RWPE1 (cell line): ENCODE results near the gene CD53.

ENCODE experiments used
- CTCF ChIA-PET: fragments of 350-600 bp; sonication (Branson Sonifier 250); formaldehyde crosslinking; extraction: SDS; loops from one replicate; lab custom pipeline; 2021; lab: Yijun Ruan, JAX
- POLR2A ChIA-PET: fragments of 400-600 bp; formaldehyde crosslinking; extraction: SDS; loops from one replicate; lab custom pipeline; 2020; ENCODE audit warnings: antibody characterized with exemption; ENCODE audit not compliant: low non-redundant PET; lab: Yijun Ruan, JAX
- DNase-seq: peaks from one replicate; pipeline ENCODE4 v3.0.0; 2012; ENCODE audit warnings: low spot score
- H3K27ac ChIP-seq: fragments of 450-650 bp; 2 replicates; pipeline ENCODE4 v1.5.1; 2017
- CTCF ChIP-seq: fragments of 450-650 bp; conservative IDR thresholded peaks from 2 replicates; pipeline ENCODE4 v1.5.1; 2017; ENCODE audit warnings: low read depth, mild to moderate bottlenecking

The CD53 gene

DNA sequence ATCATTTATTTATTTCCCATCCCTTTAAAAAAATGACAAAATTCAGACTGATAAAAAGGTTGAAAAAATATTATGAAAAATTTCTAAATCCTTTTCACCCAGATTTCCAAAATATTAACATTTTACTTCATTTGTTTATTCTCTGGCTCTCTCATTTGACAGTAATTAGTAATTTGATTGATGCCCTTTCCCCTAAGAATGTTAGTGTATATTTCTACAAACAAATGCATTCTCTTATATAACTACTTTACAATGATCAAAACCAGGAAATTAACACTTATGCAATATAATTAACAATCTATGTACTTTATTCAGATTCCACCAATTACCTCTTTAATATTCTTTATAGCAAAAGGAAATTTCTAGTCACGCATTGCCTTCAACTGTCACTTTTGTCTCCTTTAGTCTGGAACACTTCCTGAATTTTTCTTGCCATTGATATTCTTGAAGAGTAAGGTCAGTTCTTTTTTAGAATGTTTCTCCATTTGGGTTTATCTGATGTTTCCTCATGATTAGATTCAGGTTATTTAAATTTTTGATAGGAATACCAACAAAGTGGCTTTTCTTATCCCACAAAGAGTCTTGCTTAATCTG lies 3.9 kb downstream of the CD53 start:
- POLR2A ChIA-PET, result no interaction called here
- CTCF ChIA-PET, result no interaction called here
- no peak for TF ChIP-seq CTCF
- no peak for DNase-seq
- H3K27ac ChIP-seq, result no peak overlapping the region

DNA sequence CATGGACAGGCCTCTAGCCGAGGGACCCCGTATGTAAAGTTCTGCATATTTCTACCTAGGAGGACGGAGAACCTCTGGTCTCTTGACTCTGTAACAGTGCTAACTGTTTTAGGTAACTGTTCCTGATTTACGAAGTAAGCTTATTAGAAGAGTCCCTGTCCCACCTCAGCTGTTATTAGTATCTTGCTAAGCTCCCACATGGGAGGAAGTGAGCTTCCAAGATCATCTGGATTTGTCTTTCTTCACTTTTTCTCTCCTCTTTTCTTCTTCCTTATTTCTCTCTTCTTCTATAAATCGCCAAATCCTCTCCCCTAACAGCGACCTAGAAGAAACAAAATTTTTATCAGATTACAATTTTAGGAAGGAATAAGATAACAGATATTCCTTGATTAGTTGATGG lies 4.4 kb downstream of the CD53 start:
- POLR2A ChIA-PET, result no interaction called here

GRCh38 chr1:110877776-110878175 lies 4.8 kb downstream of the CD53 start:
- POLR2A ChIA-PET, result no interaction called here
- H3K27ac ChIP-seq, result no peak overlapping the region

More for the DNA sequence above, 4.4 kb downstream of the CD53 start:
- CTCF ChIA-PET, result no interaction called here
- H3K27ac ChIP-seq, result no peak overlapping the region
- no peak for DNase-seq
- no peak for TF ChIP-seq CTCF

DNA sequence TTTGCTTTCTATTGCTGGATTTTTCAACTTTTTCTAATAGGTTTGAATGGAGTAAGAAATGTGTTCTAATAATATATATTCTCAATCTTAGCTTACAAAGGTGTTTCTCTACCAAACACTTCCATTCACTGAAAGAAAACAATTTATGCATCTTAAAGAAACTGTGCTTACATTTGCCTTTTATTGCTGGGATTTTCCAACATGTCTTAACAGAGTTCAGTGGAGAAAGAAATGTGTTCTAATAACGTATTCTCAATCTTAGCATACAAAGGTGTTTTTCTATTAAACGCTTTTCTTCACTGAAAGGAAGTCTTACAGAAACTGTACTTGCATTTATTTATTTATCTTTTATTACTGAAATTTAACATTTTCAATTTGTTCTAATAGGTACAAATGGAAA lies 5.6 kb downstream of the CD53 start:
- no peak for DNase-seq
- POLR2A ChIA-PET, result no interaction called here
- no peak for TF ChIP-seq CTCF
- no peak overlapping the region for H3K27ac ChIP-seq
- CTCF ChIA-PET, result interaction anchor here (1.2 kb wide), 1 partner anchor 31 kb away, joined by 3 read pairs; no protein-coding TSS in a partner anchor

More at GRCh38 chr1:110877776-110878175, 4.8 kb downstream of the CD53 start:
- no peak for TF ChIP-seq CTCF
- DNase-seq, result no peak
- CTCF ChIA-PET, result no interaction called here

DNA sequence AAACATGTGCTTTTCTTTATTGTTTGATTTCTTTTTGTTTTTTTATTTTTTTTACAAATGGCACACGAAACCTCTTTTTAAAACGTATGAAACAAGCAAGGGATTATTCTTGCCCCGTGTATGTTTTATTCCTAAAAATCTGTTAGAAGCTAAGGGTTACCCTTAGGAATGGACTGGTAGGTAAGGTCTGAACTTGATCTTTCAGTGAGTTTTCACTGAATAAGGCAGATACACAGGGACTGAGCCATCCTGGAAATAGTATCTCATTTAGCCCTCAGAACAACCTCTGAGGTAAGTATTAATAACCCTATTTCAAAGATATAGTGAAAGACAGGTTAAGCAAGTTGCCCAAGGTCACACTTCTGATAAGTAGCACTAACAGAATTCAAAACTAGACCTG lies 6.0 kb downstream of the CD53 start:
- no peak for DNase-seq
- no peak for TF ChIP-seq CTCF
- no peak overlapping the region for H3K27ac ChIP-seq
- ChIA-PET CTCF (interaction anchor here (1.2 kb wide), 1 partner anchor 31 kb away, joined by 3 read pairs; no protein-coding TSS in a partner anchor), POLR2A (no interaction called here)

DNA sequence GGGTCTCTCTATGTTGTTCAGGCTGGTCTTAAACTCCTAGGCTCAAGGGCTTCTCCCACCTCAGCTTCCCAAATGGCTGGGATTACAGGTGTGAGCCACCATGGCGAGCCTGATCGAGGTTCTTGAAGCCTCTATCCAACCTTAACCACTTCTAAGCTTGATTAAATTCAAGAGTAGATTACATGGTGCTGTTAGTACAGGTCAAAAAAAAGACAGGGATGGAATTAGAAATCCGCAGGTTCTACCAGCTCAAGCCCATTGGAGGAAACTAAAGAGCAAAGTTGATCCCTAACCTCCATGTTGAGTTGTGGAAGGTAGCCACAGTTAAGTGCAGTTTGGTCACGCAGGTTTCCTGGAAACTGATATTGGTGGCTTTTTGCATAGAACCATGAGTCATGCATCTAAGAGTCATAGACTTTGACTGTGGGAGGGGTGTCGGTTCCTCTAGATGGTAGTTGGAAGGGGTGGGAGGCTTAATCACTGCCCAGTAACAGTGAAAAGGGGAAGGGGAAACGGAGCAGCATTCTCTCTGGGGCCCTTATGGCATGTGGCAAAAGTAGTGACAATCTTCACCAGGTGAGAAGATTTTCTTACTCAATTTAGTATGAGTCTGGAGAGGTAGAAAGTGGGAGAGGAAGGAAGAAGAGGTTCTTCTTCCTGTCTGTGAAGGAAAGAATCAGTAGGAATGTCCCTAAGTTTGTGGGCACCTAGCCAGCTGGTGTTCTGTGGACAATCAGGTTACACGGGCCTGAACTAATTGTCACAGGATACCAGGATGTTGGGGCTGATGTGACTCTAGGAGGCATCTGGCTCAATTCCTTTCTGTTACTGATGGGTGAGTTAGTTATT lies 7.0 kb downstream of the CD53 start:
- TF ChIP-seq CTCF, result no peak
- ChIA-PET CTCF (interaction anchor here (1.2 kb wide), 1 partner anchor 32 kb away, joined by 3 read pairs; no protein-coding TSS in a partner anchor), POLR2A (no interaction called here)
- DNase-seq, result no peak
- no peak overlapping the region for H3K27ac ChIP-seq
